ENCODE measurements around the gene NMNAT2.

DNA sequence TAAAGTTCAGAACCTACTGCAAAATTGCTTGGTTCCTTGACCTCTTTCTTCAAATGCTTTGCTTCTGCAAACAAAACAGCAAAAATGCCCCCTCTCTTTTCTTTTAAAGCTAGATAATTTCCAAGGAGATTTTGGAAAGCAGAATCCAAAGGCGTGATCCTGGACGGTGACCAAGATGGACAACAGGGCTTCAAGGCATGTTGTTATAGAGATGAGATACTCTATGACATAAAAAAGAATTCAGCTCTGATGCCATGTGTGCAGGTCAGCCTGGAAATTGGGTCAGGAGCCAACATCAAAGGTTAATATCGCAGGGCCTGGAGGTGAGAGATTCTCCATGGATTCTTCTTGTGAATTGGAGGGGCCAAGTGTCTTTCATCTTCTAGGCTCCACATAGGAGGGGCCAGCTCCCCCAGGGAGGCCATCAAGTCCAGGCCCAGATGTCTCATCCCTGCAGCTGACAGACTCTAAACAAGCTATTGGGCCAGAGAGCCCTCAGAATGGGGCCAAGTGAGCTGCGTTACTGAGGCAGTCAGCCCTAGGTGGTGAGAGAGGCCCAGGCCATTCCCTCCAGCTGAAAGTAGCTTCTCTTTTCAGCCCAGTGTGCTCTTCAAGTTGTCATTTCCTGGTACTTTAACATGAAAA, 45.5 kb downstream of the NMNAT2 start:
- TF ChIP-seq TAF7 (optimal IDR thresholded peaks at IDR 0.05; ENCODE audit: borderline replicate concordance, low read depth, low read length) (no peak), POLR2AphosphoS5 (IDR thresholded peaks at IDR 0.05; ENCODE audit: low read depth, low read length) (no peak), CEBPB (IDR thresholded peaks at IDR 0.05; ENCODE audit: low read depth, low read length) (no peak), JUN (IDR thresholded peaks at IDR 0.05; ENCODE audit: low read depth, low read length) (no peak), EGR1 (IDR thresholded peaks at IDR 0.05; ENCODE audit: borderline replicate concordance, low read depth, low read length) (no peak), POLR2A (IDR thresholded peaks at IDR 0.05; ENCODE audit: control extremely low read depth in 1 of 2, low read depth in 2 of 2, low read length in 2 of 2) (no peak), YY1 (IDR thresholded peaks at IDR 0.05; ENCODE audit: low read depth, low read length) (no peak), PHF8 (conservative IDR thresholded peaks at IDR 0.05; ENCODE audit: low read depth, low read length) (no peak)
- TF ChIP-seq, protein P1, sequence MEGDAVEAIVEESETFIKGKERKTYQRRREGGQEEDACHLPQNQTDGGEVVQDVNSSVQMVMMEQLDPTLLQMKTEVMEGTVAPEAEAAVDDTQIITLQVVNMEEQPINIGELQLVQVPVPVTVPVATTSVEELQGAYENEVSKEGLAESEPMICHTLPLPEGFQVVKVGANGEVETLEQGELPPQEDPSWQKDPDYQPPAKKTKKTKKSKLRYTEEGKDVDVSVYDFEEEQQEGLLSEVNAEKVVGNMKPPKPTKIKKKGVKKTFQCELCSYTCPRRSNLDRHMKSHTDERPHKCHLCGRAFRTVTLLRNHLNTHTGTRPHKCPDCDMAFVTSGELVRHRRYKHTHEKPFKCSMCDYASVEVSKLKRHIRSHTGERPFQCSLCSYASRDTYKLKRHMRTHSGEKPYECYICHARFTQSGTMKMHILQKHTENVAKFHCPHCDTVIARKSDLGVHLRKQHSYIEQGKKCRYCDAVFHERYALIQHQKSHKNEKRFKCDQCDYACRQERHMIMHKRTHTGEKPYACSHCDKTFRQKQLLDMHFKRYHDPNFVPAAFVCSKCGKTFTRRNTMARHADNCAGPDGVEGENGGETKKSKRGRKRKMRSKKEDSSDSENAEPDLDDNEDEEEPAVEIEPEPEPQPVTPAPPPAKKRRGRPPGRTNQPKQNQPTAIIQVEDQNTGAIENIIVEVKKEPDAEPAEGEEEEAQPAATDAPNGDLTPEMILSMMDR (IDR thresholded peaks at IDR 0.05; ENCODE audit: control extremely low read depth in 1 of 3, insufficient read depth in 1 of 3, low read depth in 1 of 3, low read length in 3 of 3) = no peak
- TF ChIP-seq, protein P2, sequence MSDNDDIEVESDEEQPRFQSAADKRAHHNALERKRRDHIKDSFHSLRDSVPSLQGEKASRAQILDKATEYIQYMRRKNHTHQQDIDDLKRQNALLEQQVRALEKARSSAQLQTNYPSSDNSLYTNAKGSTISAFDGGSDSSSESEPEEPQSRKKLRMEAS (IDR thresholded peaks at IDR 0.05) = no peak
- TF ChIP-seq, protein P3, sequence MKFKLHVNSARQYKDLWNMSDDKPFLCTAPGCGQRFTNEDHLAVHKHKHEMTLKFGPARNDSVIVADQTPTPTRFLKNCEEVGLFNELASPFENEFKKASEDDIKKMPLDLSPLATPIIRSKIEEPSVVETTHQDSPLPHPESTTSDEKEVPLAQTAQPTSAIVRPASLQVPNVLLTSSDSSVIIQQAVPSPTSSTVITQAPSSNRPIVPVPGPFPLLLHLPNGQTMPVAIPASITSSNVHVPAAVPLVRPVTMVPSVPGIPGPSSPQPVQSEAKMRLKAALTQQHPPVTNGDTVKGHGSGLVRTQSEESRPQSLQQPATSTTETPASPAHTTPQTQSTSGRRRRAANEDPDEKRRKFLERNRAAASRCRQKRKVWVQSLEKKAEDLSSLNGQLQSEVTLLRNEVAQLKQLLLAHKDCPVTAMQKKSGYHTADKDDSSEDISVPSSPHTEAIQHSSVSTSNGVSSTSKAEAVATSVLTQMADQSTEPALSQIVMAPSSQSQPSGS (IDR thresholded peaks at IDR 0.05; ENCODE audit: low read length) = no peak
